Endothelial cell (in vitro differentiated cells): ENCODE results near the gene TWF2. TPM values are rescaled to one million over a fixed set of nuclear protein-coding genes. Genes with fewer than 3 reads are reported as not detected.

ENCODE experiments used
- DNase-seq: peaks from one replicate; pipeline ENCODE4 v3.0.0; 2021; ENCODE audit warnings: low spot score
- H3K27ac Mint-ChIP-seq: one replicate; pipeline ENCODE4 v1.8.0; 2021; ENCODE audit warnings: mixed read lengths, inconsistent platforms; ENCODE audit not compliant: unreplicated experiment
- H3K27me3 Mint-ChIP-seq: one replicate; pipeline ENCODE4 v1.8.0; 2021; ENCODE audit warnings: mild to moderate bottlenecking, moderate library complexity, mixed read lengths, inconsistent platforms; ENCODE audit not compliant: unreplicated experiment
- H3K36me3 Mint-ChIP-seq: one replicate; pipeline ENCODE4 v1.8.0; 2021; ENCODE audit warnings: mild to moderate bottlenecking, low read depth, mixed read lengths, inconsistent platforms; ENCODE audit not compliant: unreplicated experiment
- H3K4me1 Mint-ChIP-seq: one replicate; pipeline ENCODE4 v1.8.0; 2021; ENCODE audit warnings: mild to moderate bottlenecking, mixed read lengths, inconsistent platforms; ENCODE audit not compliant: unreplicated experiment
- H3K4me3 Mint-ChIP-seq: one replicate; pipeline ENCODE4 v1.8.0; 2021; ENCODE audit warnings: mild to moderate bottlenecking, mixed read lengths, inconsistent platforms; ENCODE audit not compliant: unreplicated experiment
- H3K9me3 Mint-ChIP-seq: one replicate; pipeline ENCODE4 v1.8.0; 2021; ENCODE audit warnings: mixed read lengths, inconsistent platforms; ENCODE audit not compliant: unreplicated experiment
- total RNA-seq: library from RNA; stranded (reverse); fragmentation: NEBNext Ultra II Directional; extraction: Animal tissue kit (Norgen Biotek cat#: 25700); gene quantifications from one replicate; pipeline ENCODE4 v1.2.1, GENCODE V29; 2021; ENCODE audit not compliant: unreplicated experiment
- TF ChIP-seq, protein P1 (sequence below): fragments of 200-600 bp; sonication (generic); IDR thresholded peaks from one replicate; pipeline ENCODE4 v1.5.0; 2021; ENCODE audit warnings: antibody characterized with exemption; ENCODE audit not compliant: unreplicated experiment

Gene TWF2
- total RNA-seq, 1 donor from 2014 or later: 85.3 TPM

DNA sequence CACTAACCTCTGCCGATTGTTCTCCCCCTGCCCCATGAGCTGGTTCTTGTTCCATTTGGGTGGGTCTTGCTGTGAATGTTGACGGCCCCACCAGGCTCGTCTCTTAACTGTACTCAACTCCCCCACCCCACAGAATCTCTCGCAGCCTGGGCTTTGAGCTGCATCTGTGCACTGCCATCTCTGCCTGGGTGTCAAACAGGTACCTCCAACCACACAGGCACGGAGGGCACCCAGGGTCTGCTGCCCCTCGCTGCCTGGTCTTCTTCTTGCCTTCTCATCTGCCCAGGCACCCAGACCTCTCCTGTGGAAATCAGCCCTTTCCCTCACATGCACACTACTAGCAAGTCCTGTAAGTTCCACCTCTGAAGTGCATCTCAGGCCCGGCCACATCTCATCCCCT is 23.6 kb downstream of the TWF2 start:
- H3K36me3 Mint-ChIP-seq: peaks cover 26% of the 10 kb centered on the region
- H3K4me3 Mint-ChIP-seq: peak overlapping the region; percentile 2
- no peaks in the 10 kb centered on the region for H3K9me3 Mint-ChIP-seq
- DNase-seq: no peak
- H3K27me3 Mint-ChIP-seq: peaks cover 1% of the 10 kb centered on the region
- H3K27ac Mint-ChIP-seq: peak overlapping the region; percentile 1
- H3K4me1 Mint-ChIP-seq: peaks cover 27% of the 10 kb centered on the region
- TF ChIP-seq, protein P1, sequence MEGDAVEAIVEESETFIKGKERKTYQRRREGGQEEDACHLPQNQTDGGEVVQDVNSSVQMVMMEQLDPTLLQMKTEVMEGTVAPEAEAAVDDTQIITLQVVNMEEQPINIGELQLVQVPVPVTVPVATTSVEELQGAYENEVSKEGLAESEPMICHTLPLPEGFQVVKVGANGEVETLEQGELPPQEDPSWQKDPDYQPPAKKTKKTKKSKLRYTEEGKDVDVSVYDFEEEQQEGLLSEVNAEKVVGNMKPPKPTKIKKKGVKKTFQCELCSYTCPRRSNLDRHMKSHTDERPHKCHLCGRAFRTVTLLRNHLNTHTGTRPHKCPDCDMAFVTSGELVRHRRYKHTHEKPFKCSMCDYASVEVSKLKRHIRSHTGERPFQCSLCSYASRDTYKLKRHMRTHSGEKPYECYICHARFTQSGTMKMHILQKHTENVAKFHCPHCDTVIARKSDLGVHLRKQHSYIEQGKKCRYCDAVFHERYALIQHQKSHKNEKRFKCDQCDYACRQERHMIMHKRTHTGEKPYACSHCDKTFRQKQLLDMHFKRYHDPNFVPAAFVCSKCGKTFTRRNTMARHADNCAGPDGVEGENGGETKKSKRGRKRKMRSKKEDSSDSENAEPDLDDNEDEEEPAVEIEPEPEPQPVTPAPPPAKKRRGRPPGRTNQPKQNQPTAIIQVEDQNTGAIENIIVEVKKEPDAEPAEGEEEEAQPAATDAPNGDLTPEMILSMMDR: no peak

DNA sequence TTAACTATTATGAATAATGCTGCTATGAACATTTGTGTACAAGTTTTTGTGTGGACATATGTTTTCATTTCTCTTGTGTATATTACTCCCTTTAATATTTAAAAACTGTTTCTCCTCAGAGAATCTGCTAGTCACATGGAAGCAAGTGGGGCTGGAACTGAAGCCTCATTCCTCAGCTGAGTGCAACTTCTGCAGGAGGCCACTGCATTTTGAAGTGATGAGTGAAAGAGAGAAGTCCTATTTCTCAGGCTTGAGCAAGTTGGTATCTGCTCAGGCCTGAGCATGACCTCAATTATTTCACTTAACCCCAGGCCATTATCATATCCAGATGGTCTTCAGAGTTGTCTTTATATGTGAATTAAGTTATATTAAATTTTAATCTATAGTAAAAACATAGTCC is 25.1 kb downstream of the TWF2 start:
- TF ChIP-seq, protein P1: no peak
- peaks cover 34% of the 10 kb centered on the region for H3K36me3 Mint-ChIP-seq

DNA sequence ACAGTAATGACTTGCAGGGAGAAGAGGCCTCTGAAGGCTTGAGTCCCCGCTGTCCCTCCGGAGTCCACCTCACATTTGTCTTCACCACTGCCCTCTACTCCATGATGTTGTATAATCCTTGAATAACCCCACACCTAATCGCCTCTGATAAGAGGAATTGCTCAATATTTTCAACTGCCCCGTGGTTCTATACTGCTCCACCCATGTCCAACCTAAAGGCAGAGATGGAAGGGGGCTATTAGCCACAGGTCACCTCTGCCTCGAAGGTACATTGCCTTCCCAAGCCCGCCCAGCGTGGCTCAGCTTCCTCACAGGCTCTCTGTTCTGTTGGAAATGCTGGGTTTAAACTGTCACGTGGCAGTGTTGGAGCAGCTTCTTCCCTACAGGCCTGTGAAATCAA is 26.0 kb downstream of the TWF2 start:
- Mint-ChIP-seq H3K4me3 (no peak overlapping the region), H3K4me1 (peaks cover 16% of the 10 kb centered on the region), H3K36me3 (peaks cover 39% of the 10 kb centered on the region), H3K27ac (no peak overlapping the region), H3K9me3 (no peaks in the 10 kb centered on the region), H3K27me3 (peaks cover 1% of the 10 kb centered on the region)
- no peak for DNase-seq
- TF ChIP-seq, protein P1: no peak

More for the DNA sequence above, 25.1 kb downstream of the TWF2 start:
- Mint-ChIP-seq H3K4me1 (peaks cover 23% of the 10 kb centered on the region), H3K4me3 (no peak overlapping the region), H3K27ac (no peak overlapping the region), H3K27me3 (peaks cover 1% of the 10 kb centered on the region), H3K9me3 (no peaks in the 10 kb centered on the region)
- DNase-seq: no peak

DNA sequence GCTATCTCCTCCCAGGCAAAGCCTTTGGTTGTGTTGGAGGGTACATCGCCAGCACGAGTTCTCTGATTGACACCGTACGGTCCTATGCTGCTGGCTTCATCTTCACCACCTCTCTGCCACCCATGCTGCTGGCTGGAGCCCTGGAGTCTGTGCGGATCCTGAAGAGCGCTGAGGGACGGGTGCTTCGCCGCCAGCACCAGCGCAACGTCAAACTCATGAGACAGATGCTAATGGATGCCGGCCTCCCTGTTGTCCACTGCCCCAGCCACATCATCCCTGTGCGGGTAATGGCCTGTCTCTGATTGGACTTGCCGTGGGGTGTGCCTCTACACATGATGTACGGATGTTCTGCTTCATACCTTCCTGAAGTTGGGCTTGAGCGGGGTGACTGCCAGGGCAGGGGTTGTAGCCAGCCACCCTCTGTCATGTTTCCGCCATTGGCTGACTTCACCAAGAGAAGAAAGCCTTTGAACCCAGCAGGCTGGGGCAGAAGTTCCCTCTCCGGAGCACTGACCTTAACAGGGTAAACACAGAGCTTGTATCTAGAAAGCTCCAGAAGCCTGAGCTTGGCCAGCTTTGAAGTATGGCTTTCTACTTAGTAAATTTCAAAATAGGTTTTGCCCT is 27.6 kb downstream of the TWF2 start:
- no peaks in the 10 kb centered on the region for H3K27me3 Mint-ChIP-seq
- no peak overlapping the region for H3K4me3 Mint-ChIP-seq
- H3K9me3 Mint-ChIP-seq: no peaks in the 10 kb centered on the region
- no peaks in the 10 kb centered on the region for H3K4me1 Mint-ChIP-seq
- DNase-seq: no peak
- H3K36me3 Mint-ChIP-seq: peaks cover 43% of the 10 kb centered on the region
- H3K27ac Mint-ChIP-seq: no peak overlapping the region
- TF ChIP-seq, protein P1: no peak

DNA sequence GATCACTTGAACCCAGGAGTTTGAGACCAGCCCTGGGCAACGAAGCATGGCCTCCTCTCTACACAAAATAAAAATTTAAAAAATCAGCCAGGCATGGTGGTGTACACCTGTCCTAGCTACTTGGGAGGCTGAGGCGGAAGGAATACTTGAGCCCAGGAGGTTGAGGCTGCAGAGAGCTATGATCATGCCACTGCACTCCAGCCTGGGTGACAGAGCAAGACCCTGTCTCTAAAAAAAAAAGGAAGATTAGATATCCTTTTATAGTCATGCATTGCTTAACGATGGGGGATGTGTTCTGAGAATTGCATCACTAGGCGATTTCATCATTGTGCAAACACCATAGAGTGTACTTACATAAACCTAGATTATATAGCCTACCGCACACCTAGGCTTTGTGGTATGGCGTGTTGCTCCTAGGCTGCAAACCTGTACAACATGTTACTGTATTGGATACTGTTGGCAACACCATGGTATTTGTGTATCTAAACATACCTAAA is 28.4 kb downstream of the TWF2 start:
- peaks cover 47% of the 10 kb centered on the region for H3K36me3 Mint-ChIP-seq
- TF ChIP-seq, protein P1: no peak

More for the DNA sequence above, 28.4 kb downstream of the TWF2 start:
- no peak for DNase-seq
- Mint-ChIP-seq H3K4me1 (no peaks in the 10 kb centered on the region), H3K27ac (no peak overlapping the region), H3K27me3 (no peaks in the 10 kb centered on the region), H3K4me3 (no peak overlapping the region), H3K9me3 (no peaks in the 10 kb centered on the region)
